Measurements from ENCODE around the gene INTS7. TPM values are rescaled to one million over a fixed set of nuclear protein-coding genes. Genes with fewer than 3 reads are reported as not detected.
A peak's percentile ranks its signal among the peaks of the same experiment; 100 is the strongest.

INTS7 gene
- total RNA-seq, 2 donors from 2014 or later: 27.6 to 32.8 TPM

DNA sequence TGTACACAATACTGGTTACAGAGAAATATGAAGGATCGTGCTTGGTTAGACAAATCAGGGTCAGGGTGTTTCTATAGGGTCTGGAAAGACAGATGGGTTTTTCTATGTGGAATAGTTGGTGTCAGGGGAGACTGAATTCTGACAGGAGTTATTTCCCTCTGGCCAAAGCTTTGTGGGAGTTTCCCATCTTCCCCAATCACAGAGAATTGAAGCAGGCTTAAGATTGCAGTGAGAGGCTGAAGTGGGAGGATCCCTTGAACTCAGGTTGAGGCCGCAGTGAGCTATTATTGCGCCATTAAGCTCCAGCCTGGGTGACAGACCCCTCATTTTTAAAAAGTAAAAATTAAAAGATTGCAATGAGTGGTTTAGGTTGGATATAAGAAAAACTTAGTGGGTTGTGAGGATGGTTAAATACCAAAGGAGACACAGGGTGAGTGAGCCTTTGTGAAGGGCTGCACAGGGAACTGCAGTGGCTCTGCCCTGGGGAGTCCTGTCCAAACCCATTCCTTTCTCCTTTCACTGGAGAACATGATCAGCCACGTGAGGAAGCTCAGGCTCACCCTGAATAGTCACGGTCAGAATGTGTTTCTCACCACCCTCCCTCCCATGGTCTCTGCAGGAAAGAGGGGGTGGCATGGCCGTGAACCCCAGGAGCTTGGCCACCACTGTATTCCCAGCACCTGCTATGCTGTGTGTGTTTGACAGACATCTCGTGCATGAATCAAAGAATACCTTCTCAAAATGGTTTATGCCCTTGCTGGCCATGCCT lies 101.2 kb downstream of the INTS7 start:
- Mint-ChIP-seq H3K27ac (no peak overlapping the region), H3K4me3 (no peak overlapping the region)
- no peak for DNase-seq

DNA sequence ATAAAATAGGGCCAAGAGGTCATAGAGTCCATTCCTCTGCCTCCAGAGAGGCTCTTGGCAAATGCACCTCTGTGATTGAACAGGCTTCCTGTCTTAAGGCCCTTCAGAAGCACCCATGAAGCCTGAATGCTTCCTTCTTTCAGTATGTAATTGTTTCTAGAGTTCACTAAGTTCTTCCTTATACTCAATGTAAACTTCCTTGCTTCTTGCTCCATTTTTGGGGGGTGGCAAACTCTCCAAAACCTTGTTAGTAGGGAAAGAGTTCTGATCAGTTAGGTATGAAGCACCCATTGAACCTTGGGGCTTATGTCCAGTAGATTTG lies 102.5 kb downstream of the INTS7 start:
- H3K36me3 Mint-ChIP-seq (ENCODE audit: low read depth): no peaks in the 10 kb centered on the region
- H3K4me3 Mint-ChIP-seq: no peak overlapping the region
- Histone ChIP-seq H3K9ac (ENCODE audit: extremely low read depth, low read length, poor library complexity, severe bottlenecking) (no peak overlapping the region), H3K36me3 (ENCODE audit: control insufficient read depth, insufficient read depth, low read length) (no peaks in the 10 kb centered on the region), H3K4me1 (ENCODE audit: control insufficient read depth, insufficient read depth, low read length) (peaks cover 11% of the 10 kb centered on the region), H3K9me3 (ENCODE audit: control insufficient read depth, low read length) (no peaks in the 10 kb centered on the region), H3K4me3 (ENCODE audit: low read length) (no peak overlapping the region), H3K27ac (ENCODE audit: low read depth, low read length) (no peak overlapping the region), H3K27me3 (ENCODE audit: control insufficient read depth, insufficient read depth, low read length, poor library complexity, severe bottlenecking) (no peaks in the 10 kb centered on the region)
- peak overlapping the region; percentile 62 for H3K27ac Mint-ChIP-seq
- TF ChIP-seq, protein P1, sequence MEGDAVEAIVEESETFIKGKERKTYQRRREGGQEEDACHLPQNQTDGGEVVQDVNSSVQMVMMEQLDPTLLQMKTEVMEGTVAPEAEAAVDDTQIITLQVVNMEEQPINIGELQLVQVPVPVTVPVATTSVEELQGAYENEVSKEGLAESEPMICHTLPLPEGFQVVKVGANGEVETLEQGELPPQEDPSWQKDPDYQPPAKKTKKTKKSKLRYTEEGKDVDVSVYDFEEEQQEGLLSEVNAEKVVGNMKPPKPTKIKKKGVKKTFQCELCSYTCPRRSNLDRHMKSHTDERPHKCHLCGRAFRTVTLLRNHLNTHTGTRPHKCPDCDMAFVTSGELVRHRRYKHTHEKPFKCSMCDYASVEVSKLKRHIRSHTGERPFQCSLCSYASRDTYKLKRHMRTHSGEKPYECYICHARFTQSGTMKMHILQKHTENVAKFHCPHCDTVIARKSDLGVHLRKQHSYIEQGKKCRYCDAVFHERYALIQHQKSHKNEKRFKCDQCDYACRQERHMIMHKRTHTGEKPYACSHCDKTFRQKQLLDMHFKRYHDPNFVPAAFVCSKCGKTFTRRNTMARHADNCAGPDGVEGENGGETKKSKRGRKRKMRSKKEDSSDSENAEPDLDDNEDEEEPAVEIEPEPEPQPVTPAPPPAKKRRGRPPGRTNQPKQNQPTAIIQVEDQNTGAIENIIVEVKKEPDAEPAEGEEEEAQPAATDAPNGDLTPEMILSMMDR (conservative IDR thresholded peaks at IDR 0.05): no peak
- no peaks in the 10 kb centered on the region for H3K27me3 Mint-ChIP-seq (ENCODE audit: insufficient read depth)
- peaks cover 39% of the 10 kb centered on the region for H3K4me1 Mint-ChIP-seq
- DNase-seq: no peak
- no peaks in the 10 kb centered on the region for H3K9me3 Mint-ChIP-seq

More for the DNA sequence above, 101.2 kb downstream of the INTS7 start:
- no peaks in the 10 kb centered on the region for H3K27me3 Mint-ChIP-seq (ENCODE audit: insufficient read depth)
- WGBS, 2 experiments (ENCODE audit: insufficient coverage in 1 of 2, insufficient read length in 1 of 2): 56 to 82% methylated on average over 2 to 7 of the region's 7 CpGs
- Histone ChIP-seq H3K4me1 (ENCODE audit: control insufficient read depth, insufficient read depth, low read length) (peaks cover 8% of the 10 kb centered on the region), H3K9ac (ENCODE audit: extremely low read depth, low read length, poor library complexity, severe bottlenecking) (no peak overlapping the region), H3K4me3 (ENCODE audit: low read length) (no peak overlapping the region), H3K36me3 (ENCODE audit: control insufficient read depth, insufficient read depth, low read length) (no peaks in the 10 kb centered on the region), H3K27me3 (ENCODE audit: control insufficient read depth, insufficient read depth, low read length, poor library complexity, severe bottlenecking) (no peaks in the 10 kb centered on the region), H3K27ac (ENCODE audit: low read depth, low read length) (no peak overlapping the region), H3K9me3 (ENCODE audit: control insufficient read depth, low read length) (no peaks in the 10 kb centered on the region)
- no peaks in the 10 kb centered on the region for H3K9me3 Mint-ChIP-seq
- TF ChIP-seq, protein P1 (conservative IDR thresholded peaks at IDR 0.05): no peak
- H3K36me3 Mint-ChIP-seq (ENCODE audit: low read depth): no peaks in the 10 kb centered on the region
- H3K4me1 Mint-ChIP-seq: peaks cover 28% of the 10 kb centered on the region

DNA sequence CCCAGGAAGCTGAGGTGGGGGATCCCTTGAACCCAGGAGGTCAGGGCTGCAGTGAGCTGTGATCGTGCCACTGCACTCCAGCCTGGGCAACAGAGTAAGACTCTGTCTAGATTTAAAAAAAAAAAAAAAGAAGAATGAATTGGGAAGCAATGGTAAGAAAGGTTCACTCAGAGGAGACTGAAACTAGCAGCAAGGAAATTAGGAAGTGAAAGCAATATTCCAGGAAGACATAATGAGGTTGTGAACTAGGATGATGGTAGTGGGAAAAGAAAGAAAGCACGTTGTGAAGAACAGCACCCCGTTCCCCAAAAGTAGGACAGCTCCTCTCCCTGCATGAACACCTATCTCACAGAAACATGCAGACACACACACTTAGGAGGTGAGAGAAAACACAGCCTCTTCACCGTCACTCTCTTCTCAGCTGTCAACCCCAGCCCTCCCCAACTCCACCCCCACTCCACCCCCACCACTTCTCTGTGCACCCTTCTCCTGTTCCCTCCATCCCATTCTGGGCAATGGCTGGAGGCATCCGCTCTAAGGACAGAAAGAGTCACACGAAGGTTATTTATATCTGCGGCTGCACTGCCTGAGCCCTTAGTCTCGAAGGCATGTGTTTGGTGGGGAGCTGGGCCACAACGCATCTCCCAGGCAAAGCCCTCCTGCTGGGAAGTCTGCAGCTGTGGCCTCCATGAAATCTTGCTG lies 103.0 kb downstream of the INTS7 start:
- H3K4me1 Mint-ChIP-seq: peaks cover 39% of the 10 kb centered on the region
- DNase-seq: no peak
- no peak overlapping the region for H3K9ac ChIP-seq (ENCODE audit: extremely low read depth, low read length, poor library complexity, severe bottlenecking)
- 87 to 90% methylated on average over 6 to 9 of the region's 9 CpGs for WGBS, 2 experiments (ENCODE audit: insufficient coverage in 1 of 2, insufficient read length in 1 of 2)
- H3K27ac Mint-ChIP-seq: peak overlapping the region; percentile 62
- TF ChIP-seq, protein P1 (conservative IDR thresholded peaks at IDR 0.05): no peak
- no peak overlapping the region for H3K4me3 Mint-ChIP-seq
- no peaks in the 10 kb centered on the region for H3K27me3 Mint-ChIP-seq (ENCODE audit: insufficient read depth)
- H3K9me3 Mint-ChIP-seq: no peaks in the 10 kb centered on the region
- no peaks in the 10 kb centered on the region for H3K9me3 ChIP-seq (ENCODE audit: control insufficient read depth, low read length)
- no peaks in the 10 kb centered on the region for H3K36me3 ChIP-seq (ENCODE audit: control insufficient read depth, insufficient read depth, low read length)
- no peaks in the 10 kb centered on the region for H3K36me3 Mint-ChIP-seq (ENCODE audit: low read depth)
- no peaks in the 10 kb centered on the region for H3K27me3 ChIP-seq (ENCODE audit: control insufficient read depth, insufficient read depth, low read length, poor library complexity, severe bottlenecking)
- no peak overlapping the region for H3K27ac ChIP-seq (ENCODE audit: low read depth, low read length)
- H3K4me1 ChIP-seq (ENCODE audit: control insufficient read depth, insufficient read depth, low read length): peaks cover 11% of the 10 kb centered on the region
- H3K4me3 ChIP-seq (ENCODE audit: low read length): no peak overlapping the region

Data from endodermal cell (in vitro differentiated cells).